ENCODE data around the gene TIGD4. TPM values are rescaled to one million over a fixed set of nuclear protein-coding genes. Genes with fewer than 3 reads are reported as not detected.

Gene TIGD4
- total and polyA plus RNA-seq, 2 of the 13 experiments (the other 11 are each of a cell fraction or from before 2014, with no cell fraction given): 0.15 to 0.62 TPM

DNA sequence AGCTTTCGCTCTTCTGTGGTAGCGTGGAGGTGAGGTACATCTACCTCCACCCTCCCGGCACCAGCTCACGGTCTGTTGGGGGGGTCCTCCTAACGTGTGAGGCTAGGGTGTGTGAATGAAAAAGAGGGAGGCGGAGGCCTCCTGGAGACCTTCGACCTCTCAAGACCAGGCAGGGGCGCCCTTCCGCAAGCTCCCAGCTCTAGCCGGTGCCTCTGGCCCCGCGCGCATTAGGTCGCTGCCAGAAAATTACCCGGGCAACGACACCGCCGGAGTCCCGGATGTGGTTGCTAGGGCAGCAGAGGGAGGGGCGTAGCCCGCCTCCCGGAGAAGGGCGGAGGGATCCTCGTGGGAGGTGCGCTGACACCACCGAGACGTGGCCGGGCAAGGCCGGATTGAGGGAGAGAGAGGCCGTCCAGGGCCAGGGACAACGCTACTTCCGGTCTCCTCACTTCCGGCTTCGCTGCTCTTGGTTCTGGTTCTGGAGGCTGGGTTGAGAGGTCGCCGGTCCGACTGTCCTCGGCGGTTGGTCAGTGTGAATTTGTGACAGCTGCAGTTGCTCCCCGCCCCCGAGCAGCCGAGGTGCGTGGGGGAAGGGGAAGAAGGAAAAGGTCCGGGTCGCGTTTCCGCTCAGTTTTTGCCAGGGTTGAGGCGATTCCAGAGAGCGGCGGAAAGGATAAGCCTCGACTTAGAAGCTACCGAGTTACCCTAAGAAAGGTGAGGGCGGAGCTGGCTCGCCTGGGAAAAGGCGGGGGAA is at the start of gene TIGD4, which contains the start of gene ARFIP1 (continued):
- TF ChIP-seq ARNTL (CRISPR knock-in tag; IDR thresholded peaks at IDR 0.05) (no peak), SNAI1 (CRISPR knock-in tag; IDR thresholded peaks at IDR 0.05; ENCODE audit: borderline replicate concordance) (no peak), MLLT10 (CRISPR knock-in tag; IDR thresholded peaks at IDR 0.05) (no peak), ZNF501 (CRISPR knock-in tag; IDR thresholded peaks at IDR 0.05) (peak; percentile 97), ZKSCAN8 (CRISPR knock-in tag; IDR thresholded peaks at IDR 0.05; ENCODE audit: borderline replicate concordance) (peak; percentile 30; the same call in 1 of the 2 replicates), ISL2 (CRISPR knock-in tag; IDR thresholded peaks at IDR 0.05) (peak; percentile 68; the same call in 1 of the 2 replicates), FOSL1 (CRISPR knock-in tag; IDR thresholded peaks at IDR 0.05; ENCODE audit: borderline replicate concordance) (no peak), ZNF12 (CRISPR knock-in tag; IDR thresholded peaks at IDR 0.05) (no peak), ZNF644 (CRISPR knock-in tag; IDR thresholded peaks at IDR 0.05; ENCODE audit: low read depth) (no peak), SIX4 (CRISPR knock-in tag; IDR thresholded peaks at IDR 0.05) (no peak), EHMT2 (IDR thresholded peaks at IDR 0.05; ENCODE audit: borderline replicate concordance, low read depth, low read length) (no peak), ZNF790 (CRISPR knock-in tag; IDR thresholded peaks at IDR 0.05; ENCODE audit: borderline replicate concordance) (no peak)
- TF ChIP-seq, protein P1, sequence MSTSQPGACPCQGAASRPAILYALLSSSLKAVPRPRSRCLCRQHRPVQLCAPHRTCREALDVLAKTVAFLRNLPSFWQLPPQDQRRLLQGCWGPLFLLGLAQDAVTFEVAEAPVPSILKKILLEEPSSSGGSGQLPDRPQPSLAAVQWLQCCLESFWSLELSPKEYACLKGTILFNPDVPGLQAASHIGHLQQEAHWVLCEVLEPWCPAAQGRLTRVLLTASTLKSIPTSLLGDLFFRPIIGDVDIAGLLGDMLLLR (CRISPR knock-in tag; IDR thresholded peaks at IDR 0.05): peak; percentile 42; the same call in 1 of the 2 replicates
- TF ChIP-seq, protein P2, sequence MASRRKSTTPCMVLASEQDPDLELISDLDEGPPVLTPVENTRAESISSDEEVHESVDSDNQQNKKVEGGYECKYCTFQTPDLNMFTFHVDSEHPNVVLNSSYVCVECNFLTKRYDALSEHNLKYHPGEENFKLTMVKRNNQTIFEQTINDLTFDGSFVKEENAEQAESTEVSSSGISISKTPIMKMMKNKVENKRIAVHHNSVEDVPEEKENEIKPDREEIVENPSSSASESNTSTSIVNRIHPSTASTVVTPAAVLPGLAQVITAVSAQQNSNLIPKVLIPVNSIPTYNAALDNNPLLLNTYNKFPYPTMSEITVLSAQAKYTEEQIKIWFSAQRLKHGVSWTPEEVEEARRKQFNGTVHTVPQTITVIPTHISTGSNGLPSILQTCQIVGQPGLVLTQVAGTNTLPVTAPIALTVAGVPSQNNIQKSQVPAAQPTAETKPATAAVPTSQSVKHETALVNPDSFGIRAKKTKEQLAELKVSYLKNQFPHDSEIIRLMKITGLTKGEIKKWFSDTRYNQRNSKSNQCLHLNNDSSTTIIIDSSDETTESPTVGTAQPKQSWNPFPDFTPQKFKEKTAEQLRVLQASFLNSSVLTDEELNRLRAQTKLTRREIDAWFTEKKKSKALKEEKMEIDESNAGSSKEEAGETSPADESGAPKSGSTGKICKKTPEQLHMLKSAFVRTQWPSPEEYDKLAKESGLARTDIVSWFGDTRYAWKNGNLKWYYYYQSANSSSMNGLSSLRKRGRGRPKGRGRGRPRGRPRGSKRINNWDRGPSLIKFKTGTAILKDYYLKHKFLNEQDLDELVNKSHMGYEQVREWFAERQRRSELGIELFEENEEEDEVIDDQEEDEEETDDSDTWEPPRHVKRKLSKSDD (CRISPR knock-in tag; IDR thresholded peaks at IDR 0.05; ENCODE audit: low read depth): no peak
- TF ChIP-seq, protein P3, sequence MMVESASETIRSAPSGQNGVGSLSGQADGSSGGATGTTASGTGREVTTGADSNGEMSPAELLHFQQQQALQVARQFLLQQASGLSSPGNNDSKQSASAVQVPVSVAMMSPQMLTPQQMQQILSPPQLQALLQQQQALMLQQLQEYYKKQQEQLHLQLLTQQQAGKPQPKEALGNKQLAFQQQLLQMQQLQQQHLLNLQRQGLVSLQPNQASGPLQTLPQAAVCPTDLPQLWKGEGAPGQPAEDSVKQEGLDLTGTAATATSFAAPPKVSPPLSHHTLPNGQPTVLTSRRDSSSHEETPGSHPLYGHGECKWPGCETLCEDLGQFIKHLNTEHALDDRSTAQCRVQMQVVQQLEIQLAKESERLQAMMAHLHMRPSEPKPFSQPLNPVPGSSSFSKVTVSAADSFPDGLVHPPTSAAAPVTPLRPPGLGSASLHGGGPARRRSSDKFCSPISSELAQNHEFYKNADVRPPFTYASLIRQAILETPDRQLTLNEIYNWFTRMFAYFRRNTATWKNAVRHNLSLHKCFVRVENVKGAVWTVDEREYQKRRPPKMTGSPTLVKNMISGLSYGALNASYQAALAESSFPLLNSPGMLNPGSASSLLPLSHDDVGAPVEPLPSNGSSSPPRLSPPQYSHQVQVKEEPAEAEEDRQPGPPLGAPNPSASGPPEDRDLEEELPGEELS (CRISPR knock-in tag; IDR thresholded peaks at IDR 0.05): peak; percentile 52
- TF ChIP-seq, protein P4, sequence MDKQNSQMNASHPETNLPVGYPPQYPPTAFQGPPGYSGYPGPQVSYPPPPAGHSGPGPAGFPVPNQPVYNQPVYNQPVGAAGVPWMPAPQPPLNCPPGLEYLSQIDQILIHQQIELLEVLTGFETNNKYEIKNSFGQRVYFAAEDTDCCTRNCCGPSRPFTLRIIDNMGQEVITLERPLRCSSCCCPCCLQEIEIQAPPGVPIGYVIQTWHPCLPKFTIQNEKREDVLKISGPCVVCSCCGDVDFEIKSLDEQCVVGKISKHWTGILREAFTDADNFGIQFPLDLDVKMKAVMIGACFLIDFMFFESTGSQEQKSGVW (CRISPR knock-in tag; IDR thresholded peaks at IDR 0.05; ENCODE audit: borderline replicate concordance): no peak
- TF ChIP-seq, protein P5, sequence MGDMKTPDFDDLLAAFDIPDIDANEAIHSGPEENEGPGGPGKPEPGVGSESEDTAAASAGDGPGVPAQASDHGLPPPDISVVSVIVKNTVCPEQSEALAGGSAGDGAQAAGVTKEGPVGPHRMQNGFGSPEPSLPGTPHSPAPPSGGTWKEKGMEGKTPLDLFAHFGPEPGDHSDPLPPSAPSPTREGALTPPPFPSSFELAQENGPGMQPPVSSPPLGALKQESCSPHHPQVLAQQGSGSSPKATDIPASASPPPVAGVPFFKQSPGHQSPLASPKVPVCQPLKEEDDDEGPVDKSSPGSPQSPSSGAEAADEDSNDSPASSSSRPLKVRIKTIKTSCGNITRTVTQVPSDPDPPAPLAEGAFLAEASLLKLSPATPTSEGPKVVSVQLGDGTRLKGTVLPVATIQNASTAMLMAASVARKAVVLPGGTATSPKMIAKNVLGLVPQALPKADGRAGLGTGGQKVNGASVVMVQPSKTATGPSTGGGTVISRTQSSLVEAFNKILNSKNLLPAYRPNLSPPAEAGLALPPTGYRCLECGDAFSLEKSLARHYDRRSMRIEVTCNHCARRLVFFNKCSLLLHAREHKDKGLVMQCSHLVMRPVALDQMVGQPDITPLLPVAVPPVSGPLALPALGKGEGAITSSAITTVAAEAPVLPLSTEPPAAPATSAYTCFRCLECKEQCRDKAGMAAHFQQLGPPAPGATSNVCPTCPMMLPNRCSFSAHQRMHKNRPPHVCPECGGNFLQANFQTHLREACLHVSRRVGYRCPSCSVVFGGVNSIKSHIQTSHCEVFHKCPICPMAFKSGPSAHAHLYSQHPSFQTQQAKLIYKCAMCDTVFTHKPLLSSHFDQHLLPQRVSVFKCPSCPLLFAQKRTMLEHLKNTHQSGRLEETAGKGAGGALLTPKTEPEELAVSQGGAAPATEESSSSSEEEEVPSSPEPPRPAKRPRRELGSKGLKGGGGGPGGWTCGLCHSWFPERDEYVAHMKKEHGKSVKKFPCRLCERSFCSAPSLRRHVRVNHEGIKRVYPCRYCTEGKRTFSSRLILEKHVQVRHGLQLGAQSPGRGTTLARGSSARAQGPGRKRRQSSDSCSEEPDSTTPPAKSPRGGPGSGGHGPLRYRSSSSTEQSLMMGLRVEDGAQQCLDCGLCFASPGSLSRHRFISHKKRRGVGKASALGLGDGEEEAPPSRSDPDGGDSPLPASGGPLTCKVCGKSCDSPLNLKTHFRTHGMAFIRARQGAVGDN (CRISPR knock-in tag; IDR thresholded peaks at IDR 0.05): peak; percentile 92
